Mesothelial cell of epicardium (in vitro differentiated cells): ENCODE measurements around the gene C1orf74. TPM values are rescaled to one million over a fixed set of nuclear protein-coding genes. Genes with fewer than 3 reads are reported as not detected.

ENCODE experiments used
- DNase-seq, 2 experiments: peaks; one replicate each; pipeline ENCODE4 v3.0.0; 2021; ENCODE audit warnings: low spot score in 2 of 2; ENCODE audit not compliant: unreplicated experiment in 2 of 2
- H3K27ac Mint-ChIP-seq: 2 replicates; pipeline ENCODE4 v1.8.0; 2021; ENCODE audit warnings: mixed read lengths
- H3K27me3 Mint-ChIP-seq: 2 replicates; pipeline ENCODE4 v1.8.0; 2021; ENCODE audit warnings: low read depth, mixed read lengths
- H3K36me3 Mint-ChIP-seq: 2 replicates; pipeline ENCODE4 v1.8.0; 2021; ENCODE audit warnings: mixed read lengths
- H3K4me1 Mint-ChIP-seq: 2 replicates; pipeline ENCODE4 v1.8.0; 2021; ENCODE audit warnings: mixed read lengths
- H3K4me3 Mint-ChIP-seq: 2 replicates; pipeline ENCODE4 v1.8.0; 2021; ENCODE audit warnings: mild to moderate bottlenecking, moderate library complexity, mixed read lengths
- H3K9me3 Mint-ChIP-seq: 2 replicates; pipeline ENCODE4 v1.8.0; 2021; ENCODE audit warnings: mixed read lengths
- CTCF ChIP-seq: fragments of 200-600 bp; sonication (generic); IDR thresholded peaks from one replicate; pipeline ENCODE4 v1.5.0; 2021; ENCODE audit warnings: antibody characterized with exemption; ENCODE audit not compliant: unreplicated experiment
- total RNA-seq: library from RNA; stranded (reverse); gene quantifications from 3 replicates; pipeline ENCODE4 v1.2.1, GENCODE V29; 2021

Gene C1orf74
- total RNA-seq, 1 donor from 2014 or later: 3.8 TPM

DNA sequence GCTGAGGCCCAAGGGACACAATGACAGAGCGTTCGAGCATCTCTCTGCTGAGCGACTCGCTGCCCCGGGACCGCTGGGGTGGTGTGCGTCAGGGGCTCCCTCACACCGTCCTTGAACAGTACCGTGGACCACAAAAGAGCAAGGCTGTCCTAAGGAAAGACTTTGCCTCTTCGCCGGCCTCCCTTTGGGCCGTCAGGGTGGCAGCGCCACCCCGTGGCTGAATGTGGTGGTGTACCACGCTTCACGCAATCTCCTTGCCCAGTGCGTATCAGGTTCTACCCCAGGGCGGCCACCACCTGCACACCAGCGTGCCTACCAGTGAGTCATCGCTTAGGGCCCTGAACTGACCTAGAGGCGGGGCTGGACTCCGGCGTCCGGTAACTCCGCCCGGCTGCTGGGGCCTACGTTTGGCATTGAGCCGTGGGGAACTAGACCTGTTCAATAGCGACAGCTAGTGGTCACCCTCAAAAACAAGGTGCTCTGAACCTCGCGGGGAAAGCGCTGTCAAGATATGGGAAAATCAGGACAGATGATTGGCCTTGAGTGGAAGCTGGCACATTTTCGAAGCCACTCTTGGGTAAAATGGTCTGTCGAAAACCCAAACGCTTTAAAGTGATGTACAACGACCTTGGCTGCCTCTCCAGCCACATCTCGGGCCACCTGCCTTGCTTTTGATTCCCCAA is 36.6 kb downstream of the C1orf74 start:
- Mint-ChIP-seq H3K27me3 (no peaks in the 10 kb centered on the region), H3K27ac (no peak overlapping the region), H3K9me3 (no peaks in the 10 kb centered on the region), H3K4me1 (peaks cover 23% of the 10 kb centered on the region), H3K36me3 (no peaks in the 10 kb centered on the region), H3K4me3 (peak overlapping the region; percentile 78)
- peak; percentile 66 to 87 for DNase-seq
- peak; percentile 97 for TF ChIP-seq CTCF

DNA sequence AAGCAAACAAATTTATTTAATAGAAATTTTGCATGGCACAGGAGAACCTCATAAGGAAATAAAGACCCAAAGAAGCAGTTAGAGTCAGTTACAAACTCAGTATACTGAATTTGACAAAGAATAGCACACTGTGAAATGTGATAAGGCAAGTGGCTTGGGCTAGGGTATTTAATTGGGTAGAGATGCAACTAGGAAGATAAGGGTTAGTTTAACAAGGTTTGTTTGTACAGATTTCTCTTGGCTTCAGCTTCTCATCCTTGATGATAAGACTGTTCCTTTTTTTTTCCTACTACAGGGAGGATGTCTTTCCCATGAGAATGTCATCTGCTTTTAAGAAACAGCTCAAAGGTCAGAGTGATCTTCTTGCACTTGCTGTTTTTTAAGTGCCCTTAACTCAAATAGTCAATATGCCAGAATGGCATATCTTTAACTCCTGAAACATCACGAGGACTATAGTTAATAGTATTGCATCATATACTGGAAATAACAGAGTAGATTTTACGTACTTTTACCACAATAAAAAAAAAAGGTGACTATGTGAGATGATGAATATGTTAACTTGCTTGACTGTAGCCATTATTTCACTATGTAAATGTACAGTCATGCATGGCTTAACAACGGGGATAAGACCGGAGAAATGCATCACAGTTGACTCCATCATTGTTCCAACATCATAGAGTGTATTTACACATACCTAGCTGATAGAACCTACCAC is 37.8 kb downstream of the C1orf74 start:
- Mint-ChIP-seq H3K4me3 (no peak overlapping the region), H3K27me3 (no peaks in the 10 kb centered on the region), H3K27ac (no peak overlapping the region), H3K9me3 (no peaks in the 10 kb centered on the region), H3K4me1 (peaks cover 32% of the 10 kb centered on the region), H3K36me3 (no peaks in the 10 kb centered on the region)
- no peak for TF ChIP-seq CTCF
- DNase-seq: no peak

GRCh38 chr1:209743145-209743482 is 41.2 kb downstream of the C1orf74 start:
- TF ChIP-seq CTCF: no peak
- Mint-ChIP-seq H3K9me3 (no peaks in the 10 kb centered on the region), H3K27ac (no peak overlapping the region), H3K4me3 (no peak overlapping the region), H3K27me3 (peaks cover 6% of the 10 kb centered on the region), H3K4me1 (peaks cover 27% of the 10 kb centered on the region), H3K36me3 (no peaks in the 10 kb centered on the region)
- no peak for DNase-seq

- no peaks in the 10 kb centered on the region for H3K36me3 Mint-ChIP-seq
- no peaks in the 10 kb centered on the region for H3K9me3 Mint-ChIP-seq
- H3K4me3 Mint-ChIP-seq: no peak overlapping the region
- H3K27me3 Mint-ChIP-seq: peaks cover 8% of the 10 kb centered on the region
- no peak for DNase-seq
- peaks cover 27% of the 10 kb centered on the region for H3K4me1 Mint-ChIP-seq
- no peak overlapping the region for H3K27ac Mint-ChIP-seq
- TF ChIP-seq CTCF: no peak
These were observed 41.8 kb downstream of the C1orf74 start for GRCh38 chr1:209742409-209743144.

- Mint-ChIP-seq H3K27me3 (peaks cover 12% of the 10 kb centered on the region), H3K9me3 (no peaks in the 10 kb centered on the region), H3K4me3 (no peak overlapping the region), H3K27ac (no peak overlapping the region), H3K4me1 (peaks cover 27% of the 10 kb centered on the region), H3K36me3 (no peaks in the 10 kb centered on the region)
- DNase-seq: no peak
- TF ChIP-seq CTCF: no peak
These were observed 42.5 kb downstream of the C1orf74 start for GRCh38 chr1:209741889-209742288.
